GM12872 (cell line): Measurements from ENCODE around the gene FHIT.

Experiments
- TF ChIP-seq, protein P1 (sequence below): IDR thresholded peaks from 3 replicates; pipeline ENCODE4 v1.5.1; 2011; ENCODE audit warnings: low read depth, mild to moderate bottlenecking, low read length, moderate library complexity; ENCODE audit not compliant: insufficient read depth

Gene FHIT

DNA sequence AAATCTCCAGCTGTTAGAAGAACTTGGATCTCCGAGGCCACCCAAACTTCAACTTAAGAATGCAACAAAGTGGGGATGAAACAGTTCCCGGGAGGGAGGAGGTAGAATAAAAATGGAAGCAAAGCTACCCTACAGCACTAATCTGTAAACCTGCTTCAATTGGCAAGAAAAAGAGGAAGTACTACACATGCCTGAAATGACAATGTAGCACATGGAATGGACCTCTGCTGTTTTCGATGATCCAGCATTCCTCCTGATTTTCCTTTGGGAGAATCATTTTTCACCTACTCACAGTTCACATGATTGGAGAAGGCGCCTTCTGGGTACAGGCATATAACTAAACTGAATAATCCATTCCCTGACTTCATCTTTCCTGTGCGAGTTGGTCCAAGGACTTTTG, 1081.5 kb downstream of the FHIT start:
- TF ChIP-seq, protein P1, sequence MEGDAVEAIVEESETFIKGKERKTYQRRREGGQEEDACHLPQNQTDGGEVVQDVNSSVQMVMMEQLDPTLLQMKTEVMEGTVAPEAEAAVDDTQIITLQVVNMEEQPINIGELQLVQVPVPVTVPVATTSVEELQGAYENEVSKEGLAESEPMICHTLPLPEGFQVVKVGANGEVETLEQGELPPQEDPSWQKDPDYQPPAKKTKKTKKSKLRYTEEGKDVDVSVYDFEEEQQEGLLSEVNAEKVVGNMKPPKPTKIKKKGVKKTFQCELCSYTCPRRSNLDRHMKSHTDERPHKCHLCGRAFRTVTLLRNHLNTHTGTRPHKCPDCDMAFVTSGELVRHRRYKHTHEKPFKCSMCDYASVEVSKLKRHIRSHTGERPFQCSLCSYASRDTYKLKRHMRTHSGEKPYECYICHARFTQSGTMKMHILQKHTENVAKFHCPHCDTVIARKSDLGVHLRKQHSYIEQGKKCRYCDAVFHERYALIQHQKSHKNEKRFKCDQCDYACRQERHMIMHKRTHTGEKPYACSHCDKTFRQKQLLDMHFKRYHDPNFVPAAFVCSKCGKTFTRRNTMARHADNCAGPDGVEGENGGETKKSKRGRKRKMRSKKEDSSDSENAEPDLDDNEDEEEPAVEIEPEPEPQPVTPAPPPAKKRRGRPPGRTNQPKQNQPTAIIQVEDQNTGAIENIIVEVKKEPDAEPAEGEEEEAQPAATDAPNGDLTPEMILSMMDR, result no peak

DNA sequence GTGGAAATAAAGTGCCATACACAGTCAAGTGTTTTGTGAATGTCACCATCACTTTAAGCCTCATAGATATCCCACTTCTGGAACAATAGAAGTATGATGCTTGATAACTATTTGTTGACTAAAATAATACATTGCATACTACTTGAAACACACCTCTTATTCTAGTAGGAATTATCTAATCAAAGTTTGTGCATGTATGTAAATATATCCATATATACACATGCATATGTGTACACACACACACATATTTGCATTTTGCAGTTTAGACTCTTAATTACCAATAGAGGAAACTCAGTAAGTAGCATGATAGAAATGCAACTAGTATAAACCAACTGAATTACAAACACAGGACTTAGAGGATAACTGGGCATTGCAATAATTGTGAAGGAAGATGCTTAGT, 1084.1 kb downstream of the FHIT start:
- TF ChIP-seq, protein P1, result no peak

DNA sequence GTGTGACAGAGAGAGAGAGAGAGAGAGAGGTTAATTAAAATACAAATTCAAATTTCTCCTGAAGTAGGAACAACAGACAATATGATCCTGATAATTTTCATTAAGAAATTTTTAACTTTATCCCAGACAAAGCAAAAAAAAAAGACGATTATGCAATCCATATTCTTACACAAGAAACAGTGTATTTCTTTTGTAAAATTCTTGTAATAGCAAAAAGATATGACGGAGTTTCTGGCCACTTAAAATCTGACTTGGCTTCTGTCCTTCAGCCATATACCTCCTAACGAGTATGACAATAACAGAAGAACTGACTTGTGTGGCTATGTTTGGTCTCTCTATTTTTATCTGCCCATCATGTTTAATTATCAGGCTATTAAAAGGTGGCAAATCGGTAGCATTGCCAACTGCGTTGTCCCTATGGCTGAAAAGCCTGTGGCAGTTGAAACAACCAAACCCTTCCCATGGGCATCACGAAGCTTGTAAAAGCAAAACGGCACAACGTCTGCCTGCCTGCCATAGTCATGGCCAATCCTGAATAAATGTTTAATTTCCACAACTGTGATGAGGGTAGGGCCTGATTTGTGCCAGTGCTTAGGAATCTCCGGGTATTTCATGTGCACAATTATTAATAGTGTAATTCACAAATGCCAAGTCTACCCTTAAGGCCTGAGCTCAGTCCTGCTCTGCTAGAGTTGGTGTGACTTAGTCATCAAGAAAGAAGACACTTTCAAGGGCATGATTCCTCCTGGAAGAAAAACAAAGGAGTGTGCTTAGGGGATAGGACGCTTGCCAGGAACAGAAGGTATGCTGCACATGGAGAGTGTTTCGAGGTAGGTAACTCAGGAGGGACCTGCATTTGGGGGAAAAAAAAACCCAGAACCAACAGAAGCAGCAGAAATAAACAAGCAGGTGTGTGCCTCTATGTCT, 1090.2 kb downstream of the FHIT start:
- TF ChIP-seq, protein P1, result no peak

DNA sequence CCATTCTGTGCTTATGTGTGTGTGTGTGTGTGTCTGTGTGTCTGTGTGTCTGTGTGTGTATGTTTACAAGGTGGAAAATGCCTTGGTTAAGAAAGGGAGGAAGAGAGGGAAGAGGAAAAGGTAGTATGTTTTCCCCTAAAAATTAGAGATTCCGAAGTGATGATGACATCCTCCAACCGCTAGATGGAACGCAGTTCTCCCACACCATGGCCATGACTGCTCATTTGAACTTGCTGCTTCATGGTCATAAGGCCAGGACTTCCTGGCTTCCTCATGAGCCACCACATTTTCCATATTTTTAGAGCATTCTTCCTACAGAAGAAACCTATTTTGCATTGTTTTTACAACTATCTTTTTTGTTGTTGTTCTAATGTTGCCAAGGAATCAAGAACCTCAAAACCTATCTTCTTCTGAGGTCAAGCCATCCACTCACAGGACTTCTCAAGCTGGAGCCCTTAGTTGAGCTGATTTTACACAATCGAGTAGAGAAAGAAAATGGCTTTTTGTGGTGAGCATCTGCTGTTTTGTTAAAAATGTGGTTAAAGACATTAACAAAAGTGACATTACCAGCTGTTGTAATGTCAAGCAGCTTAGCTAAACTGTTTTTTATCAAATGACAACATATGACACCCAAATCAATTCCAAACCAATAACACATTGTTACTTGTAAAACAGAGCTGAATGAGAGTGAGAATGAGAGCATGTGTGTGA, 1091.0 kb downstream of the FHIT start:
- TF ChIP-seq, protein P1, result no peak

DNA sequence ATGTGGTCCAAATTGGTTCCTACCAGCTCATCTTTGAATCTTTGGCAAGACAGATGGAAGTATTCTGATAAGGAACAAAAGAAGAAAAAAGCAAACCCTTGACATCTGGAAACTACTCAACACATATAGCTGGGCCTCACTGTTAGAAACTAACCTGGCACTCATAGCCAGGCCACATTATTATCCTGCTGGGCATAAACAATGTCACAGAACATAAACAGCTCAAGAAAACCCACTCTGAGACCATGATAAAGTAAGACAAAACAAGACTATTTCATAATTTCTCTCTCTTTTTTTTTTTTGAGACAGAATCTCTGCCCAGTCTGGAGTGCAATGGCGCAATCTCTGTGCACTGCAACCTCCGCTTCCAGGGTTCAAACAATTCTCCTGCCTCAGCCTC, 1093.2 kb downstream of the FHIT start:
- TF ChIP-seq, protein P1, result no peak

DNA sequence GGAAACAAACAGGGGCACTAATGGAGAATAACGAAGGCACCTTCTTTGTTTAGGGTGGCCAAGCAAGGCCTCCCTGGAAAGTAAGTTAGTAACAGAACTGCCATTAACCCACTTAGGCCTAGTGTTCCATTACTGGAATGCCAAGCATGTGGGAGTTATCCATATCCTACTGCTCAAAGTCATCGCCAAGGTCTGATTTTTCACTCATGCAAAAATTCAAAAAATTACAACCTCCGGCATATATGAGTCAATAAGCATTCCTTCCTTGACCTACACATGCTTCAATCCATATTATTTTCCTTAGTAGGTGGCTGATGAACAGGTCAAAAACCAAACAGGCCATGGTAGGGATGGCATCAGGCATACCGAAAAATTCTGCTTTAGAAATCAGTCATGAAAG, 1097.2 kb downstream of the FHIT start:
- TF ChIP-seq, protein P1, result no peak

DNA sequence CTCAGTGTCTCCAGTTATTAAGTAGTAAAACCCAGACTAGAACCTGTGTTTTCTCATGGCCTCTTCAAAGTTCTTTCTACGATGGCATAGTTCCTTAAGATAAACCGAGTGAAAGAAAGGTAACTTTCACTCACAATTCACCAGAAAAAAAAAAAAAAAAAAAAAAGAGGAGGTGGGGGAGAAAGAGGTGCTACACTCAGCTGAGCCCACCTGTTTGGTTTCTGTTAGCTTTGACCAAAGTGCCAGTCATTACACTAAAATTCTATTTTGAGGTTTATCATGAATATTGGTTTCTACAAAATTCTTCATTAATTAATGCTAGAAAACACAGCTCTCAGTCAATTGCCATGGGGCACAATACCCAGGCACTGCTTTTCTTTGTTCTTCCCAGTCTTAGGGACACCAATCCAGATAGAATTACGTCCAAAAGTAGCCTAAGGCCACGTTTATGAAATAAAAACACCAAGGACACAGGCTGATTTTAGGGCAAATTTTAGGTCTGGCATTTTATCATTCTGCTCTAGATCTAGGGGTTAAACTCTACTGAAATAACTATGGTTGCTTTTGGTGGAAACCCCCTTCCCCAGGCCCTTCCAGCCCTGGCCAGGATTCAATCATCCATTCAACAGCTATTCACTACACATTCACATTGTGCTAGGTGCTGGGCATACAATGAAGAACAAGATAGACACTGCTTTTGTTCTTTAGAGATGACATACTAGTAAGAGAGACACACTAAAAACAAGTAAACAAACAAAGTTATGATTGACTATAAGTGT, 1097.8 kb downstream of the FHIT start:
- TF ChIP-seq, protein P1, result no peak
